Stimulated activated CD4-positive, alpha-beta T cell treated with anti-CD3 and anti-CD28 coated beads, Interleukin-12 subunit alpha, Interleukin-12 subunit beta, amount 100 ng/mL, for 24 hours (primary cell): ENCODE data around the gene DMRTC2.

ENCODE experiments used
- DNase-seq, 2 experiments: peaks; one replicate each; pipeline ENCODE4 v3.0.0-alpha.2; 2020; ENCODE audit warnings: low read depth in 2 of 2

Gene DMRTC2

GRCh38 chr19:41847351-41848105, 2.7 kb downstream of the DMRTC2 start:
- no peak for DNase-seq

DNA sequence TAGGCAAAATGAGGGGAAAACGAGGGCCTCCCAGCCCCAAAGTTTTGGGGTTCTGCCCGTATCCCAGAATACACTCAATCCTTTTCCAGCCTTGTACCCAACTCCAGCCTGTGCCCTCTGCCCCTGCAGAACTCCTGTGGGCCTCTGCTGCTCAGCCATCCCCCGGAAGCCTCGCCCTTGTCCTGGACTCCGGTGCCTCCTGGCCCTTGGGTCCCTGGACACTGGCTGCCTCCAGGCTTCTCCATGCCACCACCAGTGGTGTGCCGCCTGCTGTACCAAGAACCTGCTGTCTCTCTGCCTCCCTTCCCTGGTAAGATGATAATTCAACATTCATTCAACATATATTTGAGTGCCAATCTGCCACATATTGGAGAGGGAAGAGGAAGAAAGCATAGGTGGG, 3.8 kb downstream of the DMRTC2 start:
- DNase-seq: no peak

- no peak for DNase-seq
These were observed 4.2 kb downstream of the DMRTC2 start for GRCh38 chr19:41849067-41849466.

DNA sequence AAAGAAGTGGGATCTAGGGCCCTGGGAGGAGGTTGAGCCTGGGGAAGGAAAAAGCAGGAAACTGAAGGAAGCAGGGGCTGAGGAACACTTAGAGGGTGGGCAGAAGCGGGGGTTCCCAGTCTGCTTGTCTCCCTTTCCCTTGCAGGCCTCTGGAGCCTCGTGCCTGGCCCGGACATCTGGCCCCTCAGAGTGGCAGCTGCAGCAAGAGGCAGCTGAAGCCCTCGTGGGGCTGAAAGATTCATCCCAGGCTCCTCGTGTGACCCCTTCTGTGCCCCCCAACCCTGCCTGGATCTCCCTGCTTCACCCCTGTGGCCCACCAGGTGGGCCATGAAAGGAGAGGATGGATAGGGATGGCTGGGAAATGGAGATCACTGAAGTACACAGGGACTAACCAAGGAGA, 5.5 kb downstream of the DMRTC2 start:
- no peak for DNase-seq

DNA sequence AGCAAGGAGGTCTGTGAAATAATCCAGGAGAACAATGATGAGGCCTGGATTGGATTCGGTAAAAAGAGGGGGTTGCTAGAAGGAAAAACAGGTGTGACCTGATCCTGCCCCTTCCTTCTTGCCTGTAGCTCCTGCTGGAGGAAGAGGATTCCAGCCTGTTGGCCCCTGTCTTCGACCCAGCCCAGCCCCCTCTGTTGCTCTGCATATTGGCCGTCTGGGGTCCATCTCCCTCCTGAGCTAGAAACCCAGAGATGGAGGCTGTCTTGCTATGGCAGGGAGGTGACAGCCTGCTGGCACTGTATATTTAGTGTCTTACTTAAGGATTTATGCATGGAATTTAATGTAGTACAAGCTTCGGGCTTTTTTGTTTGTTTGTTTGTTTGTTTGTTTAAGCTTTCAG, 6.6 kb downstream of the DMRTC2 start:
- DNase-seq: no peak

- no peak for DNase-seq
These were observed 8.5 kb downstream of the DMRTC2 start for GRCh38 chr19:41853344-41853743.

DNA sequence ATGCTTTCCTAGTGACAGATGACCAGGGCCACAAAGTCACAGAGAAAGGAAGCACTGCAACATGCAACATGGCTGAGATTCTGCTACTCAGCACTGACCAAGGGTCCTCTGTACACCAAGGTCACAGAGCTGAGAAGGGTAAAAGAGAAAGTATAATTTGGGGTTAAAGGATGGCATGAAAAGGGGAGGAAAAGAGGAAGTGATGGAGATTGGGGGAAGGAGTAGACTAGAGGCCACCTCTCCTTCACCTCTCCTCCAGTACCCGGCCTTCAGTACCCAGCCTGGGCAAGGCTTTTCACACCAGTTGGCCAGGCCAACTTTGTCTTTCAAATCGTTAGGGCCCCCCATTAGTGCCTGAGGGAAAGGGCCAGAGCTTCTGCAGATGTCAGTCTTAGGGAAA, 8.9 kb downstream of the DMRTC2 start:
- DNase-seq: no peak

DNA sequence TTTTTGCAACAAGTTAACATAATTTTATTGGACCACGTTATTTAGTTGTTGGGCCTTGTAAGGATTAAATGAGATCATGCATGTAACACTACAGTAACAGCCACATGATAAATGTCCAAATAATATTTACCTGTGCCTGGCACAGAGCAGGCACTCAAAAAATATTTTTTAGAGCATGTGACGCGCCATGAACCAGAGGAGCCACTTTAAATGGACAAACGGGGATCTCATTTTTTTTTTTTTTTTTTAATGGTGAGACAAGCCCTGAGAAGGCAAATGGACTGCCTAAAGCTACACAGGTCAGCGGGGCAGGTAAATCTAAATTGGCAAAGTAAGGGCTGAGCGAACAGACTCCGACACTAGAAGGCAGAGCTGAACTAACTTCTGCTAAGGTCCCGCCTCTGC, 14.4 kb downstream of the DMRTC2 start:
- no peak for DNase-seq

DNA sequence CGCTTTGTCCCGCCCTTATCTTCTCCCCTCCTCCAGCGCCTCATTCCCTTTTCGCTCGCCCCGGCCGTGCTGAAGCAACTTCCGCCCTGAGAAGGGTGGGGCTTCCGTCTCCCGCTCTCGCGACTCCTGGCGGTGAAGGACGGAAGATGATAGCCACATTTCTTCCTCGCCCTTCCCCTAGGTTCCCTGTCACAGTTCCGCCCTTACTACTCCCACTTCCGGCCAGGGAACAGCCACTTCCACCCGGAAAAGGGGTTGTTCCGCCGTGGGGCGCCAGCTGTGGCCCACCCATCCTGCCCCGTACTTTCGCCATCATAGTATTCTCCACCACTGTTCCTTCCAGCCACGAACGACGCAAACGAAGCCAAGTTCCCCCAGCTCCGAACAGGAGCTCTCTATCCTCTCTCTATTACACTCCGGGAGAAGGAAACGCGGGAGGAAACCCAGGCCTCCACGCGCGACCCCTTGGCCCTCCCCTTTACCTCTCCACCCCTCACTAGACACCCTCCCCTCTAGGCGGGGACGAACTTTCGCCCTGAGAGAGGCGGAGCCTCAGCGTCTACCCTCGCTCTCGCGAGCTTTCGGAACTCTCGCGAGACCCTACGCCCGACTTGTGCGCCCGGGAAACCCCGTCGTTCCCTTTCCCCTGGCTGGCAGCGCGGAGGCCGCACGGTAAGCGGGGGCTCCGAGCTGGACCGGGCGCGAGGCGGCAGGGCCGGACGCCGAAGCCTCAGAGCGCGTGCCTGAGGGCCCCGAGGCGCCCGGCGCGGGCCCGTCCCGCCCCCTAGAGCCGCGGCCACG, 15.0 kb downstream of the DMRTC2 start, which contains the start of gene RPS19:
Gene RPS19, plus strand, starts transcription at position 638 of the 801 bp plus-strand sequence. CDS start 520 bp downstream, outside the sequence.
- peak; percentile 96 to 97 for DNase-seq

- DNase-seq: no peak
These were observed 15.7 kb downstream of the DMRTC2 start for GRCh38 chr19:41860419-41861115.

- DNase-seq: no peak
These were observed 16.4 kb downstream of the DMRTC2 start for GRCh38 chr19:41861116-41861768.

GRCh38 chr19:41861846-41862245, 17.0 kb downstream of the DMRTC2 start:
- no peak for DNase-seq

GRCh38 chr19:41862445-41862986, 17.7 kb downstream of the DMRTC2 start:
- no peak for DNase-seq

GRCh38 chr19:41863209-41863931, 18.5 kb downstream of the DMRTC2 start:
- DNase-seq: no peak

- no peak for DNase-seq
These were observed 19.5 kb downstream of the DMRTC2 start for GRCh38 chr19:41864374-41864773.

DNA sequence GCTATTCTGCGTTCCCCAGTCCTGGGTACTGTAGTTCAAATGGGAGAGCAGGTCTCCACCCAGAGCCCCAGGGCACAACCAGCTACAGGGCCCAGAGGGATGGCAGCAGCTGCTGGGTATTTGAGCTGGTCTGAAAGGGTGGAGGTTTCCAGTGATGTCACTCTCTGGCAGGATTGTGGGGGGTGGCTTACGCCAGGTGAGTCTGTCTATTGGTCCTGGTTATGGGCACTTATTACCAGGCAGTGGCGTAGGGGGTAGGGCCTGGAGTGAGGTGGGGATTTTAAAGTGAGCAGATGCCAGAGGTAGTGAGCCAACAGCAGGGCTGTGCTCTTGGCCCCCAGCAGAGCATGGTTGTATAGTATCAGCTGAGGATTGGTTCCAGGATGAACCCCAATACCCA, 21.4 kb downstream of the DMRTC2 start:
- no peak for DNase-seq

DNA sequence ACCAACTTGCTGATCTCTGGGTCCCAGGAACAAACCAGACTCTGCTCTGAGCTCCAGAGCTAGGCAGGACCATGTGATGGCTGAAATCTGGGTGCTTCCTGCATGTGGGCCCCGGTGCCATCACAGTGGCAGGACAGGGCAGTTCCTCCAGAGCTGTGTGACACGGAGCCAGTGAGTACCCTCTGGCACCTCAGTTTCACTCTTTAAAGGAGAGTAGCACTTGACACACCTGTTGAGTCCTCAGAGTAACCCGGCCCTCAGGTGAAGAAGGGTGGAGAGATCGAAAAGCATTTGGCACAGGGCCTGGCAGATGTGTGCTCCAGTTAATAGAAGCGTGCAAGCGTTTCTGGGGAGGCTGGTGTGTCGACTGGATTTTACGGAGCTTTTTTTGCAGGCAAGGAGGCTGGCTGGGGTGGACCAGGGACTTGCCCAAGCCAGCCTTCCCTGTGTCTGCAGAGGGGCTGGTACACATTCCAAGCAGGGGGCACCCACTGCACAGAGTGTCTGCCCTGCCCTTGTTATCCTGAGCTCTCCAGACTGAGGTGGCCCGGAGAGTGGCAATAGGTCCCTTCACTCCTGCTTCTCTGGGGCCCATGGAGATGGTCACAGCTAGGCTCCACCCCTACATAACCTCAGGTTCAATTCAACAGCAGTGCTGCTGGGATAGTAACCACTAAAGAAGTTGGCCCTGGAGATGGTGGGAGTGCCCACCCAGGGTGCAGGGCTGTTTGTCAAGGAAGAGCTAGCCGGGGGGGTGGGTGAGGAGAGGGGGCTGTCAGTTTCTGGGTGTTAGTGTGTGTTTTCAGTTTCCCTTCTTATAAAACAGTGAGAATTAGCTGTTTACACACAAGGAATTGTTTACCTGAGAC, 23.5 kb downstream of the DMRTC2 start:
- no peak for DNase-seq

- DNase-seq: no peak
These were observed 24.1 kb downstream of the DMRTC2 start for GRCh38 chr19:41868989-41869300.

- no peak for DNase-seq
These were observed 24.6 kb downstream of the DMRTC2 start for GRCh38 chr19:41869374-41869955.

DNA sequence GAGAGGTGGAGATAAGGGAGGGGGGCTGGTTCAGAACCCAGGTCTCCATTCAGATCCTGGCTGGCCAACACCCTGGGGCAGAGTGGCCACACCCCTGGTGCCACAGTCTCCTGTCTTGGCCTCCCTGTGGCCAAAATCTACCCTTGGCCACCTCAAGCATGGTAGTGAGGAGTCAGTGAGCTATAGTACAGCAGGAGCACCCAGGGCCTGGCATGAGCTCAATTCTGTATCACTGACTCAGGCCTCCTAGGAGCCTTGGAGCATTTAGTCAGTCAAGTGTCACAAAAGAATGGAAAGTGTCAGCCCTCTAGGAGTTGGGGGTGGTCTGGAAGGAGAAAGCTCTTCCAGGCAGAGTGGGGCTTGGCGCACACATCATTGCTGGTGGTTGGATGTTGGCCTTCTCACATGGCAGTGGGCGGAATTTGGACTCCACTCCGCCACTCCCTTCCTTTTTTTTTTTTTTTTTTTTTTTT, 25.6 kb downstream of the DMRTC2 start:
- no peak for DNase-seq
